Liver (tissue), 9 donors: ENCODE data around the gene SLFN12. TPM values are rescaled to one million over a fixed set of nuclear protein-coding genes. Genes with fewer than 3 reads are reported as not detected.

Experiments used
- DNase-seq: peaks from one replicate; pipeline ENCODE4 v3.0.0-alpha.2; 2017; ENCODE audit warnings: low spot score
- H3K27ac ChIP-seq, 2 donors: one replicate each; pipeline ENCODE4 v1.7.0; 2013; ENCODE audit warnings: inconsistent platforms in 2 of 2, low read length in 2 of 2, control low read depth in 1 of 2, low read depth in 1 of 2, mild to moderate bottlenecking in 1 of 2
- H3K27me3 ChIP-seq, 4 donors: one replicate each; pipeline versions ENCODE4 v1.6.1 to v1.7.0; 2013; ENCODE audit warnings: low read length in 3 of 4, inconsistent platforms in 1 of 4, mild to moderate bottlenecking in 1 of 4, moderate library complexity in 1 of 4; ENCODE audit not compliant: control insufficient read depth in 4 of 4, insufficient read depth in 4 of 4
- H3K36me3 ChIP-seq, 4 donors: one replicate each; pipeline versions ENCODE4 v1.6.1 to v1.7.0; 2013; ENCODE audit warnings: low read length in 3 of 4, mild to moderate bottlenecking in 3 of 4, low read depth in 1 of 4, moderate library complexity in 1 of 4; ENCODE audit not compliant: control insufficient read depth in 4 of 4, insufficient read depth in 3 of 4
- H3K4me1 ChIP-seq, 4 donors: one replicate each; pipeline versions ENCODE4 v1.6.1 to v1.7.0; 2013; ENCODE audit warnings: low read length in 3 of 4, mild to moderate bottlenecking in 3 of 4, moderate library complexity in 1 of 4; ENCODE audit not compliant: control insufficient read depth in 4 of 4, insufficient read depth in 4 of 4
- H3K4me3 ChIP-seq, 3 donors: one replicate each; pipeline versions ENCODE4 v1.6.1 to v1.7.0; 2013; ENCODE audit warnings: low read length in 3 of 3, control low read depth in 1 of 3, low read depth in 1 of 3, mild to moderate bottlenecking in 1 of 3
- H3K9ac ChIP-seq, 2 donors: one replicate each; pipeline ENCODE4 v1.7.0; 2013; ENCODE audit warnings: low read length in 2 of 2, mild to moderate bottlenecking in 2 of 2, moderate library complexity in 2 of 2, control low read depth in 1 of 2, low read depth in 1 of 2
- H3K9me3 ChIP-seq, 4 donors: one replicate each; pipeline versions ENCODE4 v1.6.1 to v1.7.0; 2013; ENCODE audit warnings: low read length in 3 of 4; ENCODE audit not compliant: control insufficient read depth in 4 of 4
- CTCF ChIP-seq: fragments of 150-350 bp; IDR thresholded peaks from 2 replicates; pipeline ENCODE4 v1.5.1; 2017; ENCODE audit warnings: improper control_type of control experiment, low read depth, low read length; ENCODE audit not compliant: missing input control
- EGR1 ChIP-seq, 2 donors: IDR thresholded peaks; 2 replicates each; pipeline ENCODE4 v1.6.1; 2016 to 2018; ENCODE audit warnings: antibody characterized with exemption in 2 of 2, low read depth in 2 of 2
- FOXA1 ChIP-seq: IDR thresholded peaks from 2 replicates; pipeline ENCODE4 v1.6.1; 2016; ENCODE audit warnings: antibody characterized with exemption
- FOXA2 ChIP-seq: IDR thresholded peaks from 2 replicates; pipeline ENCODE4 v1.6.1; 2016; ENCODE audit warnings: antibody characterized with exemption
- GABPA ChIP-seq, 2 donors: IDR thresholded peaks in 1 of 2; conservative IDR thresholded peaks in 1 of 2; 2 replicates each; pipeline ENCODE4 v1.6.1; 2016; ENCODE audit warnings: antibody characterized with exemption in 2 of 2, mild to moderate bottlenecking in 1 of 2, moderate library complexity in 1 of 2
- HNF4A ChIP-seq, 2 donors: conservative IDR thresholded peaks; 2 replicates each; pipeline ENCODE4 v1.6.1; 2016; ENCODE audit warnings: antibody characterized with exemption in 2 of 2, mild to moderate bottlenecking in 2 of 2
- HNF4G ChIP-seq: IDR thresholded peaks from 2 replicates; pipeline ENCODE4 v1.6.1; 2016; ENCODE audit warnings: antibody characterized with exemption
- JUND ChIP-seq, 2 donors: IDR thresholded peaks; 2 replicates each; pipeline ENCODE4 v1.6.1; 2016; ENCODE audit warnings: antibody characterized with exemption in 2 of 2
- MAX ChIP-seq: IDR thresholded peaks from 2 replicates; pipeline ENCODE4 v1.6.1; 2016; ENCODE audit warnings: antibody characterized with exemption
- NR2F2 ChIP-seq: IDR thresholded peaks from 2 replicates; pipeline ENCODE4 v1.6.1; 2016; ENCODE audit warnings: antibody characterized with exemption
- RAD21 ChIP-seq, 2 donors: IDR thresholded peaks; 2 replicates each; pipeline ENCODE4 v1.6.1; 2016; ENCODE audit warnings: antibody characterized with exemption in 2 of 2, mild to moderate bottlenecking in 2 of 2
- RXRA ChIP-seq, 2 donors: IDR thresholded peaks; 2 replicates each; pipeline ENCODE4 v1.6.1; 2017 to 2018; ENCODE audit warnings: antibody characterized with exemption in 2 of 2, mild to moderate bottlenecking in 1 of 2
- SP1 ChIP-seq: IDR thresholded peaks from 2 replicates; pipeline ENCODE4 v1.6.1; 2018; ENCODE audit warnings: antibody characterized with exemption, mild to moderate bottlenecking
- TAF1 ChIP-seq: conservative IDR thresholded peaks from 2 replicates; pipeline ENCODE4 v1.6.1; 2016; ENCODE audit warnings: antibody characterized with exemption, mild to moderate bottlenecking
- YY1 ChIP-seq: IDR thresholded peaks from 2 replicates; pipeline ENCODE4 v1.6.1; 2016; ENCODE audit warnings: antibody characterized with exemption, mild to moderate bottlenecking
- WGBS: extraction: QIAGEN DNeasy Blood & Tissue Kit; methylation state at CpG from one replicate; pipeline ENCODE4 v1.1.7; 2013; 5-methylcytosine and 5-hydroxymethylcytosine counted together
- polyA plus RNA-seq, 2 donors: library from polyadenylated mRNA; stranded (reverse) in 1 of 2; unstranded in 1 of 2; fragments of 200-250 nt in 1 of 2; fragments of >200 nt in 1 of 2; fragmentation: Nextera tagmentation in 1 of 2; extraction: Ambion mirVana in 1 of 2; gene quantifications; one replicate each; pipeline versions ENCODE4 v1.2.1 to v1.2.3, GENCODE V29; 2013 to 2015
- total RNA-seq, 2 donors: library from RNA; depleted of rRNA; stranded (reverse); fragments of >200 nt; gene quantifications; one replicate each; pipeline ENCODE4 v1.2.3, GENCODE V29; 2014
- TF ChIP-seq, protein P1 (sequence below): IDR thresholded peaks from 2 replicates; pipeline ENCODE4 v1.6.1; 2016; ENCODE audit warnings: antibody characterized with exemption
- TF ChIP-seq, protein P2 (sequence below): IDR thresholded peaks from 2 replicates; pipeline ENCODE4 v1.6.1; 2016; ENCODE audit warnings: antibody characterized with exemption, mild to moderate bottlenecking
- TF ChIP-seq, protein P3 (sequence below): IDR thresholded peaks from 2 replicates; pipeline ENCODE4 v1.6.1; 2016; ENCODE audit warnings: antibody characterized with exemption
- donor health status: healthy.
- donor health status: healthy.
- donor health status: healthy.
- donor health status: healthy.
- donor health status: healthy.

Gene SLFN12
- total and polyA plus RNA-seq, 4 donors, result 0.91 to 5.0 (median 2.2) TPM

- no peak overlapping the region for H3K27ac ChIP-seq
- TF ChIP-seq FOXA1, result no peak
- TF ChIP-seq, protein P1, sequence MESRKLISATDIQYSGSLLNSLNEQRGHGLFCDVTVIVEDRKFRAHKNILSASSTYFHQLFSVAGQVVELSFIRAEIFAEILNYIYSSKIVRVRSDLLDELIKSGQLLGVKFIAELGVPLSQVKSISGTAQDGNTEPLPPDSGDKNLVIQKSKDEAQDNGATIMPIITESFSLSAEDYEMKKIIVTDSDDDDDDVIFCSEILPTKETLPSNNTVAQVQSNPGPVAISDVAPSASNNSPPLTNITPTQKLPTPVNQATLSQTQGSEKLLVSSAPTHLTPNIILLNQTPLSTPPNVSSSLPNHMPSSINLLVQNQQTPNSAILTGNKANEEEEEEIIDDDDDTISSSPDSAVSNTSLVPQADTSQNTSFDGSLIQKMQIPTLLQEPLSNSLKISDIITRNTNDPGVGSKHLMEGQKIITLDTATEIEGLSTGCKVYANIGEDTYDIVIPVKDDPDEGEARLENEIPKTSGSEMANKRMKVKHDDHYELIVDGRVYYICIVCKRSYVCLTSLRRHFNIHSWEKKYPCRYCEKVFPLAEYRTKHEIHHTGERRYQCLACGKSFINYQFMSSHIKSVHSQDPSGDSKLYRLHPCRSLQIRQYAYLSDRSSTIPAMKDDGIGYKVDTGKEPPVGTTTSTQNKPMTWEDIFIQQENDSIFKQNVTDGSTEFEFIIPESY, result no peak
- TF ChIP-seq GABPA (IDR thresholded peaks at IDR 0.05 in 1 of 2, conservative IDR thresholded peaks at IDR 0.05 in 1 of 2), result no peak
- TF ChIP-seq SP1, result no peak
- TF ChIP-seq NR2F2, result no peak
- TF ChIP-seq TAF1, result no peak
- no peak for TF ChIP-seq JUND (IDR thresholded peaks at IDR 0.05)
- no peak for TF ChIP-seq FOXA2
- no peak for TF ChIP-seq RXRA (IDR thresholded peaks at IDR 0.05)
- no peak for TF ChIP-seq EGR1 (IDR thresholded peaks at IDR 0.05; ENCODE audit: low read depth in 2 of 2)
- no peak for TF ChIP-seq YY1
- TF ChIP-seq, protein P2, sequence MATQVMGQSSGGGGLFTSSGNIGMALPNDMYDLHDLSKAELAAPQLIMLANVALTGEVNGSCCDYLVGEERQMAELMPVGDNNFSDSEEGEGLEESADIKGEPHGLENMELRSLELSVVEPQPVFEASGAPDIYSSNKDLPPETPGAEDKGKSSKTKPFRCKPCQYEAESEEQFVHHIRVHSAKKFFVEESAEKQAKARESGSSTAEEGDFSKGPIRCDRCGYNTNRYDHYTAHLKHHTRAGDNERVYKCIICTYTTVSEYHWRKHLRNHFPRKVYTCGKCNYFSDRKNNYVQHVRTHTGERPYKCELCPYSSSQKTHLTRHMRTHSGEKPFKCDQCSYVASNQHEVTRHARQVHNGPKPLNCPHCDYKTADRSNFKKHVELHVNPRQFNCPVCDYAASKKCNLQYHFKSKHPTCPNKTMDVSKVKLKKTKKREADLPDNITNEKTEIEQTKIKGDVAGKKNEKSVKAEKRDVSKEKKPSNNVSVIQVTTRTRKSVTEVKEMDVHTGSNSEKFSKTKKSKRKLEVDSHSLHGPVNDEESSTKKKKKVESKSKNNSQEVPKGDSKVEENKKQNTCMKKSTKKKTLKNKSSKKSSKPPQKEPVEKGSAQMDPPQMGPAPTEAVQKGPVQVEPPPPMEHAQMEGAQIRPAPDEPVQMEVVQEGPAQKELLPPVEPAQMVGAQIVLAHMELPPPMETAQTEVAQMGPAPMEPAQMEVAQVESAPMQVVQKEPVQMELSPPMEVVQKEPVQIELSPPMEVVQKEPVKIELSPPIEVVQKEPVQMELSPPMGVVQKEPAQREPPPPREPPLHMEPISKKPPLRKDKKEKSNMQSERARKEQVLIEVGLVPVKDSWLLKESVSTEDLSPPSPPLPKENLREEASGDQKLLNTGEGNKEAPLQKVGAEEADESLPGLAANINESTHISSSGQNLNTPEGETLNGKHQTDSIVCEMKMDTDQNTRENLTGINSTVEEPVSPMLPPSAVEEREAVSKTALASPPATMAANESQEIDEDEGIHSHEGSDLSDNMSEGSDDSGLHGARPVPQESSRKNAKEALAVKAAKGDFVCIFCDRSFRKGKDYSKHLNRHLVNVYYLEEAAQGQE, result no peak
- TF ChIP-seq, protein P3, sequence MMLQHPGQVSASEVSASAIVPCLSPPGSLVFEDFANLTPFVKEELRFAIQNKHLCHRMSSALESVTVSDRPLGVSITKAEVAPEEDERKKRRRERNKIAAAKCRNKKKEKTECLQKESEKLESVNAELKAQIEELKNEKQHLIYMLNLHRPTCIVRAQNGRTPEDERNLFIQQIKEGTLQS, result no peak
- TF ChIP-seq HNF4A (conservative IDR thresholded peaks at IDR 0.05), result no peak
- no peak for TF ChIP-seq MAX
- TF ChIP-seq RAD21 (IDR thresholded peaks at IDR 0.05), result no peak
- TF ChIP-seq HNF4G, result no peak
- TF ChIP-seq CTCF, result no peak
- no peaks in the 10 kb centered on the region for H3K36me3 ChIP-seq
- H3K9me3 ChIP-seq, result no peaks in the 10 kb centered on the region
- peaks cover 0 to 13% (median 4%) of the 10 kb centered on the region in 4 donors for H3K4me1 ChIP-seq
- no peak overlapping the region for H3K9ac ChIP-seq
- WGBS, result 87% methylated on average over 2 of the region's 2 CpGs
- DNase-seq, result no peak
- no peak overlapping the region for H3K4me3 ChIP-seq
- H3K27me3 ChIP-seq, result no peaks in the 10 kb centered on the region
Observed at GRCh38 chr17:35428229-35428628, 4.1 kb downstream of the SLFN12 start.
